Measurements from ENCODE around the gene GDF7.

GDF7 gene

GRCh38 chr2:20674974-20675679 is 8.2 kb downstream of the GDF7 start:
- no peak for DNase-seq (ENCODE audit: low spot score)

DNA sequence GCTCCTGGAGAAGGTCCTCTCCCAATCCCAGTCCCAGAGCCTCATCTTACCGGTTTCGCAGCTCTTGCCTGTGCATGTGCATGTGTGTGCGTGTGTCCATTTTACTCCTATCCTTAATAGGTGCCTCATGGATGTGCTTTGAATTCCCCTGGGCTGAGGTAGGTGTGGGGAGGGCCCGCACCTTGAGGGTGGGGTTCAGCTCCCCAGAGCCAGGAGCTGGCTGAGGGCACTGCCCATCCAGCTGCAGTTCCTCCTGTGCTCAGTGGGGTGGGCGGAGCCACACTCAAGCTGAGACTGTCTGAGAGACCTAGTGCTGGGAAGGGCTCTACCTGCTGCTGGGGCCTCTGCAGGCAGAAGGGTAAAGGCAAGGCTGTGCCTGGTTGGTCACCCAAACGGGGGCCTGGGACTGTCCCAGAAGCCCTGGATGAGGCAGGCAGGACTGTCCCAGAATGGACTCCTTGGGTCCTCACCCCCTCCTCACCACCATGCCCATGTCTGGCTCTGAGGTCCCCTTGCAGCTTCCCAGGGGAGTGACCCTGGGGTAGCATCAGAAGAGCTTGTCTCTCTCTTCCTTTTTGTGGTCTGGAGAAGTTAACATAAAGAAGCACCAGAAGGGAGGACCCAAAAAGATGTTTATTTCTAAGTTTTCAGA is 8.9 kb downstream of the GDF7 start:
- DNase-seq (ENCODE audit: low spot score) = no peak

DNA sequence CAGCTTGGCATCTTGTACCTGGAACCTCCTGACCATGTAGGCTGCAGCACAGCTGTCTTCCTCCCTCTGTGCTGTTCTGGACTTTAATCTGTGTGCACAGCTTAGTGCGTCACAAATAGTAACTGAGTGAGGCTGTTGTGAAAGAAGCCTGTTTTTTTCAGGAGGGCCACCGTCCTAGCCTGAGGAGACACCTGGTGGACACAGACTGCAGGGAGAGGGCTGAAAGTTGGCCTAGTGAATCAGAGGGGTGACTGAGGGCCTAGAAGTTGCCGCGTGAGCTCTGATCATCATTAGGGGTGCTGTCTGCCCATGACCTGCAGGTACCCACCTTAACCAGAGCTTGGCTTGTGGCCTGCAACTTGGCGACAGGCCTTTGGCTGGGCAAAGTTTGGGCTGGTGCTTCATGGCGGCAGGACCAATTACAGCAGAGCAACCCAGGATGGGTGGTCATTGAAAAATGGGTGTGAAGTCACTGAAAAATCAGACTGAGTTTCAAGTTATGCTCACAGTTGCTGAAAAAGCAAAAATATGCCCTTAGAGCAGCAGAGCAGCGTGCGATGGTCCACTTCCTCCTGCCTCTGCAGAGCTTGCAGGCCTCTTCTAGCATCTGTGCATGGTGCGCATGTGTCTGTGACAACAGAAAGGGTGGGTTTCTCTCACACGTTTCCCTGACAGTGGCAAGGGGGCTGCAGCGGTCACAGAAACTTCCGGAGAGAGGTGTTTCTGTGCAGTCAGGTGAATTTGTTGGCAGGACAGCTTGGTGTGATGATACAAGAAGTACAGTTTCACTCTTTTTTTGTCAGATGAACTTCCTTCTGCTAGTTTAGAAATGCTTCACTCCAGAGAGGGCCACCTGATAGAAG is 9.6 kb downstream of the GDF7 start:
- DNase-seq (ENCODE audit: low spot score) = no peak

GRCh38 chr2:20677301-20678085 is 10.5 kb downstream of the GDF7 start:
- DNase-seq (ENCODE audit: low spot score) = no peak

GRCh38 chr2:20678086-20678395 is 11.1 kb downstream of the GDF7 start:
- DNase-seq (ENCODE audit: low spot score) = no peak

GRCh38 chr2:20678780-20679179 is 11.8 kb downstream of the GDF7 start:
- DNase-seq (ENCODE audit: low spot score) = no peak

- no peak for DNase-seq (ENCODE audit: low spot score)
Measured at GRCh38 chr2:20680744-20681375, 13.9 kb downstream of the GDF7 start.

GRCh38 chr2:20682167-20682920 is 15.4 kb downstream of the GDF7 start:
- no peak for DNase-seq (ENCODE audit: low spot score)

DNA sequence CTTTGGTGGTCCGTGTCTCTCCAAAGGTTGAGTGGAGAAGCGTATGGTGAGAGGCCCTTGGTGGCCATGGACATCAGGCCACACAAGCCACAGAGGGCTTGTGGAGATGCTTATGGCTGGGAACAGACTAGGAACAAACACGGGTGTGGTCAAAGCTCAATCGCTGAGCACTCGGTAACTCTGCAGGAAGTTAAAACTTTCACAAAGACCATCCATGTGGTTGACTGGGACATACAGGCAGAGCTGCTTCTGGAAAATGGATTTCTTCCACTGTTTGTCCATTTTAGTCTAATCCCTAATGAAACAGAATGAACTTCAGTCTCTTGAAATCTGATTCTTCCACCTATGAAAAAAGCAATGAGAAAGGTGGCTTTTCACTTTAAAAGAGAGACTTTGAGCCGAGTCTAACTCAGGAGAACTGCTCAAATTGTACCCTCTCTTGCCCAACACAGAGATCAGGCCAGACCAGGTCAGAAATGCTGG is 17.7 kb downstream of the GDF7 start:
- no peak for DNase-seq (ENCODE audit: low spot score)

GRCh38 chr2:20687260-20687832 is 20.4 kb downstream of the GDF7 start:
- no peak for DNase-seq (ENCODE audit: low spot score)

DNA sequence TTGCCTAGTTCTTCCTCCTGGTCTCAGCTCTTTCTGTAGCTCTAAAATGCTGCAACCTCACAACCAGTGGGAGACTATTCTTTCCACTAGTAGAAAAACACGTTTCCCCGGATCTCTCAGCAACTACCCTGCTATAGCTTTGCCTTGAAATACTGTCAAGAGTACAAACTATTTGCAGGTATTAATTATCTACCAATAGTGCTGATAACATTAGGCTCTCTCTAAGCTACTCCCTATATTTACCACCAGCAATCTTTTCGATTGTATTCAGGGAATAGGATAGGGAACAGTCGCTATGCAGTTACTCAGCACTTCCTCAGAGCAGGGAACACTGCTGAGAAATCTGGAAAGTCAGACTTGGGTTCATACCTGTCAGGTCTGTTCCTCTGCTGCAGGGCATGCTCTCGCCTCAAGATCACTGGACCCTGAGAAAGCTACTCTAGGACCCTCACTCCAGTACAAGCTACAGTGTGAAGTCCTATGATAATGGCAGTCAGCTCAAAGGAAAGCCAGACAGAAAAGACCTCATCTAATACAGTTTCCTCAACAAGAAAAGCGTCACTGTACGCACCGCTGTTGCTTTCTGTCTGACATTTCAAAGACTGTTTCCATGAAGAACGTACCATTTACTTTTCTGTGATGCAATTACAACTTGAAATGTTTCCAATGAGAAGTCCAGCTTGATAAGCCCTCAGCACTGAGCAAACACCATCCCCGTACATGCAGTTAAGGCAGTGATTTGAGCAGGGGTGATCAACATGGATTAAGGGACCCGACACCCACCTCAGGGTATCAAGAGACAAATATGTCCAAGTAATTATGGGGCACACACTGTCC is 22.7 kb downstream of the GDF7 start:
- no peak for DNase-seq (ENCODE audit: low spot score)

DNA sequence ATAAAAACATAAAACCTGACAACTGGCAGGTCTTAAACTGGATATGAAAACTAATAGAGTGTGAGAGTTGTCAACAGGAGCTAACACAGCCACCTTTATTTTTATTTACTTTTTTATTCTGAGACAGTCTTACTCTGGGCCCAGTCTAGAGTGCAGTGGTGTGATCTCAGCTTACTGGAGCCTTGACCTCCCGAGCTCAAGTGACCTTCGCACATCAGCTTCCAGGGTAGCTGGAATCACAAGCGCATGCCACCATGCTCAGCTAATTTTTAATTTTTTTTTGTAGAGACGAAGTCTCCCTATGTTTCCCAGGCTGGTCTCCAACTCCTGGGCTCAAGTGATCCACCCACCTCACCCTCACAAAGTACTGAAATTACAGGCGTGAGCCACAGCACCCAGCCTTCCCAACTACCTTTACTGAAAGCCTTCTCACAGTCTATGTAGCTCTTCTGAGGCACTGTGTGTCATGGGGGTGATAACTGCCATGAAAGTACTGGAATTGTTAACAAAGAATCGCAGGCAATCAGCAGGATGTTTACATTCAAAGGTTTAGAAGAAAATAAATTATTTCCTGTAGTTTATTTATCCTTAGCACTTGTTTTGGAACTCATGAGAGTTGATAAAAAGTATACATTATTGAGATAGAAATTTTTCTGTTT is 24.3 kb downstream of the GDF7 start:
- DNase-seq (ENCODE audit: low spot score) = no peak

DNA sequence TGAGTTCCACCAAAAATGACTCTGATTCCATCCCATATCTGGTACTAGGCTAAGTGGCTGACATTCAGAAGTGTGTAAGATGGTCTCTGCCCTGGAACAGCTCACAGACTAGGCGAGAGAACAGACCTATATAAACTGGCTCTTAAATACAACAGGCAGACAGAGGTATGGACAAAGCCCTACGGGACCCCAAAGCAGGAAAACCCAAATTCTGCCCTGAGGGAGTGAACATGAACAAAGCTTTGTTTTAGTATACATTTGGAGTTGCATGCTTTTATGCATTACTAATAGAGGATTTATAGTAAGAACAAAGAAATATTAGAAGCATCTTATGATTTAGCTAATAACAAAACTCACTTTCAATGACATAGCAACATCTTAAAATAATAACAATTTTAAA is 25.1 kb downstream of the GDF7 start:
- no peak for DNase-seq (ENCODE audit: low spot score)

DNA sequence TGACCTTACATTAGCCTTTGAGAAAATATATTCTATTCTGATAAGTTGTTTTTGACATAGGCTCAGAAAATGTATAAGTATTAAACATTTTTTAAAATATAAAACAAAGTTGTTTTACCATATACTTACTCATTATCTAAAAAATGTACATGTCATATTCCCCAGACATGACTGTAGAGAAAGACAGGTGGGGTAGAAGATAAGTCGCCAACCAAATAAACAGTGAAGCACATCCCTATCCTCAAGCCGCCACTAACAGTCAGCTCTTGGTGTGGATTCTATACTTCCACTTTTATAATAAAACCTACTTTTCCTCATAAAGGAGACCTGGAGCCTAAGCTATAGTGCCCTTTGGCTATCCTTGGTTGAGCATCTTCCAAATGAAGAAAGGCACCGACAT is 26.4 kb downstream of the GDF7 start:
- no peak for DNase-seq (ENCODE audit: low spot score)

GRCh38 chr2:20696366-20696765 is 29.4 kb downstream of the GDF7 start:
- DNase-seq (ENCODE audit: low spot score) = no peak

DNA sequence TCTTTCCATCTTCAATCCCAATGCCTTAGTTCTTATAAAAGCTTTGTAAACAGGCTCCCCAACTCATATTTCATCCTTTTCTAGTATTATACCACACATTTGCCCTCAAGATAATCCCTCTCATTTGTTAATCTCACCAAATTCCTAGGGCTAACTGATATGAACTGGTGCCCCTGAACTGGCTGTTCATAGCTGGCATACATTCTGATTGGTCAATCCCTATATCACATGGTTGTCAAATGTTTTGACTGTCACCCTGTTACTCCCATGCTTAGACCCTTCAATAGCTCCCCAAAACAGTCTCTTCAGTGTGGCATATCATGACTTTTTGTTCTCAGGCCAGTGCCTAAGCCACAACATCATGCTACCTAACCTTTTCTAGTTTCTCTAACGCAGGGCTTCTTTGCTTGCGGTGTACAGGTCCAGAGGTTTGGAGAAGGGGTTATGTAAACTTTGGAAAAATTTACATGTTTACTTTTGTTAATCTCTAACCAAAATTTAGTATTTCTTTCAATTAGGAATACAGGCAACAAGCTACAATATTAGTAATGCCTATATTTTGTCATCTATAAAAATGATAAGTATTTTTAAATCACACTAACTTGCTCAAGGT is 30.5 kb downstream of the GDF7 start:
- no peak for DNase-seq (ENCODE audit: low spot score)

DNA sequence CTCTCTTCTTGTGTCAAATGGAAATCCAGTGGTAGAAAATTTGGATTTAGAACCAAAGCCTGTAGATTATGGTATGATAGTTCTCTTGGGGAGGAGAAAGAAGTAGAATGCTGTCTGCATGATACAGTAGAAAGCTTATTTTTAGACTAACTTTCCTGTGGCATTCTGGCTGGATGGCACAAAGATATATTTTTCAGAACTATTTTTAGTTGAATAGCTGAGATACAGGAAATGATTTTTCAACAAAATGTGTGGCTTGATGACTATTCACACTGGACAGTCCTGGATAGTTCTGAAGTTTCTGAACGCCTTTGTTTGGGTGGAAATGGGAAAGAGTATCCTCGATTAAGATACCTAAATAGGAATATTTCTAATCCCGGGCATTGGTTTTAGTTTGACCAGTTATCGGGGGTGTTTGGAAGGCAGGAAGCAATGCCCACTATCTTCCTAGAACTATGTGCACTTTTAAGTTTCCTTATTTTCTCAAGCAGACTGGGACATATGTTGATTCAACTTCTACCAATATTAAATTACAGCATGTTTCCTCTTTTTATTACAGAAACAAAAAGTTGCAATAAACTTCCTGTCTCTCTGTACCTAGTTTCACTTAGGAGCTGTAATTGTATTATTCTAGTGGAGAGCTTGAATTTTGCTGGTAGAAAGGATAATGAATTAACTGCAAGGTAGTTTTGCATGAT is 32.1 kb downstream of the GDF7 start:
- DNase-seq (ENCODE audit: low spot score) = no peak

DNA sequence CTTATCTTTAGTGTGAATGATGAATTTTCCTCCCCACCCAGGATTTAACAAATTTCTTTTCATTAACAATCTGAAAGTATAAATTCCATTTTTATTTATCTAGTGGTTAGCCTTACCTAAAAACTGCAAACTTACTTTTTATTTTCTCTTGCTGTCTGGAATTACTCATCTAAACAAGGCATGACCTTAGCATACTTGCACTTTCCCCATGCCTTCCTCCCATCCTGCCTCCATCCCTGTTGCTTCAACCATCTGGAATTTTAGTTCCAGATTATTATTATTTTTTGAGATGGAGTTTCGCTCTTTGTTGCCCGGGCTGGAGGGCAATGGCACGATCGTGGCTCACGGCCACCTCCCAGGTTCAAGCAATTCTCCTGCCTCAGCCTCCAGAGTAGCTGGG is 35.6 kb downstream of the GDF7 start:
- DNase-seq (ENCODE audit: low spot score) = no peak

All from CD4-positive, alpha-beta T cell treated with Interleukin-15 for 4 hours (primary cell).